Measurements from ENCODE around the gene NEMF.
"Not testable (repeated sequence)": the region's sequence is repeated elsewhere in the genome, so short reads cannot be mapped to it uniquely, and the experiment has no call there.

NEMF gene

GRCh38 chr14:49895480-49895879 lies 42.9 kb upstream of the NEMF start:
- DNase-seq (ENCODE audit: insufficient read length, low spot score) = no peak
- no peak for FAIRE-seq
- TF ChIP-seq, protein P1, sequence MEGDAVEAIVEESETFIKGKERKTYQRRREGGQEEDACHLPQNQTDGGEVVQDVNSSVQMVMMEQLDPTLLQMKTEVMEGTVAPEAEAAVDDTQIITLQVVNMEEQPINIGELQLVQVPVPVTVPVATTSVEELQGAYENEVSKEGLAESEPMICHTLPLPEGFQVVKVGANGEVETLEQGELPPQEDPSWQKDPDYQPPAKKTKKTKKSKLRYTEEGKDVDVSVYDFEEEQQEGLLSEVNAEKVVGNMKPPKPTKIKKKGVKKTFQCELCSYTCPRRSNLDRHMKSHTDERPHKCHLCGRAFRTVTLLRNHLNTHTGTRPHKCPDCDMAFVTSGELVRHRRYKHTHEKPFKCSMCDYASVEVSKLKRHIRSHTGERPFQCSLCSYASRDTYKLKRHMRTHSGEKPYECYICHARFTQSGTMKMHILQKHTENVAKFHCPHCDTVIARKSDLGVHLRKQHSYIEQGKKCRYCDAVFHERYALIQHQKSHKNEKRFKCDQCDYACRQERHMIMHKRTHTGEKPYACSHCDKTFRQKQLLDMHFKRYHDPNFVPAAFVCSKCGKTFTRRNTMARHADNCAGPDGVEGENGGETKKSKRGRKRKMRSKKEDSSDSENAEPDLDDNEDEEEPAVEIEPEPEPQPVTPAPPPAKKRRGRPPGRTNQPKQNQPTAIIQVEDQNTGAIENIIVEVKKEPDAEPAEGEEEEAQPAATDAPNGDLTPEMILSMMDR (IDR thresholded peaks at IDR 0.05; ENCODE audit: insufficient read depth, missing control alignments) = no peak

- not testable (repeated sequence) for FAIRE-seq; DNase-seq (ENCODE audit: insufficient read length, low spot score)
These were observed 41.9 kb upstream of the NEMF start for GRCh38 chr14:49894214-49895107.

DNA sequence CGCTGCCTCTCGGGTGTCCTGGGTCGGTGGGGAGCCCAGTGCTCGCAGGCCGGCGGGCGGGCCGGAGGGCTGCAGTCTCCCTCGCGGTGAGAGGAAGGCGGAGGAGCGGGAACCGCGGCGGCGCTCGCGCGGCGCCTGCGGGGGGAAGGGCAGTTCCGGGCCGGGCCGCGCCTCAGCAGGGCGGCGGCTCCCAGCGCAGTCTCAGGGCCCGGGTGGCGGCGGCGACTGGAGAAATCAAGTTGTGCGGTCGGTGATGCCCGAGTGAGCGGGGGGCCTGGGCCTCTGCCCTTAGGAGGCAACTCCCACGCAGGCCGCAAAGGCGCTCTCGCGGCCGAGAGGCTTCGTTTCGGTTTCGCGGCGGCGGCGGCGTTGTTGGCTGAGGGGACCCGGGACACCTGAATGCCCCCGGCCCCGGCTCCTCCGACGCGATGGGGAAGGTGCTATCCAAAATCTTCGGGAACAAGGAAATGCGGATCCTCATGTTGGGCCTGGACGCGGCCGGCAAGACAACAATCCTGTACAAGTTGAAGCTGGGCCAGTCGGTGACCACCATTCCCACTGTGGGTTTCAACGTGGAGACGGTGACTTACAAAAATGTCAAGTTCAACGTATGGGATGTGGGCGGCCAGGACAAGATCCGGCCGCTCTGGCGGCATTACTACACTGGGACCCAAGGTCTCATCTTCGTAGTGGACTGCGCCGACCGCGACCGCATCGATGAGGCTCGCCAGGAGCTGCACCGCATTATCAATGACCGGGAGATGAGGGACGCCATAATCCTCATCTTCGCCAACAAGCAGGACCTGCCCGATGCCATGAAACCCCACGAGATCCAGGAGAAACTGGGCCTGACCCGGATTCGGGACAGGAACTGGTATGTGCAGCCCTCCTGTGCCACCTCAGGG lies 41.0 kb upstream of the NEMF start:
- TF ChIP-seq, protein P1 (IDR thresholded peaks at IDR 0.05; ENCODE audit: insufficient read depth, missing control alignments) = no peak
- FAIRE-seq (no peak), DNase-seq (ENCODE audit: insufficient read length, low spot score) (no peak)

DNA sequence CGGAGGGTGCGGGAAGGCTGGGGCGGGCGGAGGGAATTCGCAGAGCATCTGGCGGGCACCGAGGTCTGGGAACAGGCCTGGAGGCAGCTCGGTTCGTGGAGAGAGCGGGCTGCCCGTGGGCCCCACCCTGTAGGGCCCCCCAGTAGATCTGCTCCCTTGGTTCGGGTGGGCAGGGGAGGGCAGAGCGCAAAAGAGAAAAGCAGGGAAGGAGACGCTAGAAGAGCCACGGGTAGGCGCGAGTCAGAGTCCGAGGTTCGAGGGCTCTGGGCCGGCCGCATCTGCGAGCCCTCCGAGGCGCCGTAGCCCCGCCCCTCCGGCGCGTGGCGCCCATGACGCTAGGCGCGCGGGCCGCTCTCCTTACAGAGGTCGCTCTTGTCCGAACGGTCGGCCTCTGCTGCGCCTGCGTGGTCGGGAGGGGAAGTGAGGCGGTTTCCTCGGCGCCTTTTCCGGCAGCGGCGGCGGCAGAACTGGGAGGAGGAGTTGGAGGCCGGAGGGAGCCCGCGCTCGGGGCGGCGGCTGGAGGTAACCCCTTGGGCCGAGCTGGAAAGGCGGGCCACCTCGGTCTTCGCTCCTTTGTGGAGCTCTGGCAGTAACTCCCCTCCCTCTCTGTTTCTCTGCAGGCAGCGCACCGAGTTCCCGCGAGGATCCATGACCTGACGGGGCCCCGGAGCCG lies 40.2 kb upstream of the NEMF start, which contains the start of gene ARF6:
Gene ARF6 (plus strand): TSS at position 447 of the 673 bp plus-strand sequence. CDS start 655 bp downstream, outside the sequence.
- DNase-seq (ENCODE audit: insufficient read length, low spot score) (peak; percentile 88), FAIRE-seq (no peak)
- TF ChIP-seq, protein P1 (IDR thresholded peaks at IDR 0.05; ENCODE audit: insufficient read depth, missing control alignments) = no peak

GRCh38 chr14:49892301-49892635 lies 39.7 kb upstream of the NEMF start:
- FAIRE-seq = no peak
- DNase-seq (ENCODE audit: insufficient read length, low spot score) = peak; percentile 60
- TF ChIP-seq, protein P1 (IDR thresholded peaks at IDR 0.05; ENCODE audit: insufficient read depth, missing control alignments) = no peak

DNA sequence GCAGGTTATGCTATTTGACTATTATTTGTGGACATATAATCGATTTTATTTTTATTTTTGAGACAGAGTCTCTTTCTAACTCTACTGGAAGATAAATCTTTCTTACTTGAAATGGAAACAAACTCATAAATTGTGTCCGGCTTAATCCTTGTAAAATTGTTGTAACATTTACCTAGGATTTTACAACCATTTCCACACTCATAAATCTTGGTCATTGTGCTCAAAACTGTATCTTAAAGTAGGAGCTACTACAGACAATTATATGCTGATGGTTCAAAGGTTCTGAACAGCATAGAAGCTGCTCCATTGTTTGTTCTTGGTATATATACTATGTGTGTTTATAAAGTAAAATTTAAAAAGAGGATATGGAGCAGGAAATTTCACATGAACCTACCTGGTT lies 35.7 kb upstream of the NEMF start:
- no peak for FAIRE-seq
- TF ChIP-seq, protein P1 (IDR thresholded peaks at IDR 0.05; ENCODE audit: insufficient read depth, missing control alignments) = no peak
- no peak for DNase-seq (ENCODE audit: insufficient read length, low spot score)

GRCh38 chr14:49886523-49886922 lies 33.9 kb upstream of the NEMF start:
- DNase-seq (ENCODE audit: insufficient read length, low spot score) (no peak), FAIRE-seq (no peak)
- TF ChIP-seq, protein P1 (IDR thresholded peaks at IDR 0.05; ENCODE audit: insufficient read depth, missing control alignments) = no peak
